ENCODE data around the gene DNAH14. TPM values are rescaled to one million over a fixed set of nuclear protein-coding genes. Genes with fewer than 3 reads are reported as not detected.

DNAH14 gene
- total and polyA plus RNA-seq, 2 of the 8 experiments (the other 6 are each of a cell fraction or from before 2014, with no cell fraction given) = 8.4 to 40.7 TPM

DNA sequence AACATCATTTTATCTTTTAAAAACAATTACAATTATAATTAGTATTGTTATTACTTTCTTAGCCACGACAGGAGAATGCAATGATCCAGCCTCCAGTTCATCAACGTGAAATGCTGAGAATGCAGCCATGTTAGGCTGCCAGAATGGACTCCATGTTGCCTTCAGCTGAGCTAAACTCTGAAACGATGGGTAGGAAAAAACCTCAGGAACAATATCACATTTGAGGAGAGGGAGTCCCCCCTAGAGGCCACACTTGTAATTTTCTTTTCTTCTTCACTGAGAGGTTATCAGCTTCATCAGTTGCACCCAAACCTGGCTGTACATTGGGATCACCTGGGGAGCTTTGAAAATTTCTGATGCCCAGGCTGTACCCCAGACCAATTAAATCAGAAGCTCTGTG is 34.6 kb upstream of the DNAH14 start (continued):
- TF ChIP-seq BACH1 (IDR thresholded peaks at IDR 0.05; ENCODE audit: low read length) (no peak), KDM4A (IDR thresholded peaks at IDR 0.05; ENCODE audit: low read depth, low read length, severe bottlenecking) (no peak), SAP30 (IDR thresholded peaks at IDR 0.05; ENCODE audit: insufficient read depth, insufficient replicate concordance, low read length) (no peak), TAF1 (IDR thresholded peaks at IDR 0.05; ENCODE audit: low read depth, low read length) (no peak), GABPA (IDR thresholded peaks at IDR 0.05; ENCODE audit: borderline replicate concordance, insufficient read depth, low read length) (no peak), MAX (IDR thresholded peaks at IDR 0.05) (no peak), SP1 (IDR thresholded peaks at IDR 0.05; ENCODE audit: low read depth, low read length) (no peak), GTF2F1 (IDR thresholded peaks at IDR 0.05; ENCODE audit: borderline replicate concordance, low read depth, low read length) (no peak)
- TF ChIP-seq, protein P1, sequence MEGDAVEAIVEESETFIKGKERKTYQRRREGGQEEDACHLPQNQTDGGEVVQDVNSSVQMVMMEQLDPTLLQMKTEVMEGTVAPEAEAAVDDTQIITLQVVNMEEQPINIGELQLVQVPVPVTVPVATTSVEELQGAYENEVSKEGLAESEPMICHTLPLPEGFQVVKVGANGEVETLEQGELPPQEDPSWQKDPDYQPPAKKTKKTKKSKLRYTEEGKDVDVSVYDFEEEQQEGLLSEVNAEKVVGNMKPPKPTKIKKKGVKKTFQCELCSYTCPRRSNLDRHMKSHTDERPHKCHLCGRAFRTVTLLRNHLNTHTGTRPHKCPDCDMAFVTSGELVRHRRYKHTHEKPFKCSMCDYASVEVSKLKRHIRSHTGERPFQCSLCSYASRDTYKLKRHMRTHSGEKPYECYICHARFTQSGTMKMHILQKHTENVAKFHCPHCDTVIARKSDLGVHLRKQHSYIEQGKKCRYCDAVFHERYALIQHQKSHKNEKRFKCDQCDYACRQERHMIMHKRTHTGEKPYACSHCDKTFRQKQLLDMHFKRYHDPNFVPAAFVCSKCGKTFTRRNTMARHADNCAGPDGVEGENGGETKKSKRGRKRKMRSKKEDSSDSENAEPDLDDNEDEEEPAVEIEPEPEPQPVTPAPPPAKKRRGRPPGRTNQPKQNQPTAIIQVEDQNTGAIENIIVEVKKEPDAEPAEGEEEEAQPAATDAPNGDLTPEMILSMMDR (IDR thresholded peaks at IDR 0.05; ENCODE audit: control extremely low read depth in 1 of 3, insufficient read depth in 1 of 3, low read depth in 1 of 3, low read length in 3 of 3) = peak in 2 of 3 experiments; percentile 60 to 62; a peak in 3 of 4 replicates

All from H1 (cell line).